OCI-LY7 (cell line): ENCODE measurements around the gene CD164.

Experiments
- CTCF ChIP-seq: fragments of 200-600 bp; sonication (generic); conservative IDR thresholded peaks from 2 replicates; pipeline ENCODE4 v1.5.1; 2014; ENCODE audit warnings: mild to moderate bottlenecking, antibody characterized with exemption, low read length, moderate library complexity, mixed read lengths
- EZH2phosphoT487 ChIP-seq: fragments of 200-600 bp; sonication (generic); IDR thresholded peaks from 2 replicates; pipeline ENCODE4 v1.6.1; 2018; ENCODE audit warnings: low read depth, borderline replicate concordance, mild to moderate bottlenecking, mixed run types, antibody characterized with exemption, low read length, moderate library complexity, mixed read lengths

GRCh38 chr6:109421184-109421583 lies 38.9 kb upstream of the CD164 start:
- no peak for TF ChIP-seq CTCF
- no peak for TF ChIP-seq EZH2phosphoT487
